ENCODE measurements around the gene PPIF.

DNA sequence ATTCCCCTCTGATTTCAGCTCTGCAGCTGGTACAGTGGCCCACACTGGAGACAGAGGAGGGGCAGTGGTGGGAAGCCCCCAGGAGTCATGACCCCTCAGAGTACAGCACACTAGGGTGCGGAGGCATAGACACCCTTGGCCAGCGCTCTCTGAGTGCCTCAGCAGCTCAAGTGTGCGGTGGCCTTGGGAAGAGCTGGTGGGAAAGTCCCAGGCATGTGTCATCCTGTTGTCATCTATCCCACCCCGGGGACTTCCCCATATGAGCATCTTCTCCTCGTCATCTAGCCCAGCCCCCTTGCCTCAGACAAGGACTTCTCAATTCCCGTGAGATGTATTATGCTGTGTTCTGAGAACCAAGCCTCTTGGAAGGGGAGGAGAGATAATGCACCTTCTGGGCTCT lies 15.6 kb upstream of the PPIF start:
- TF ChIP-seq POLR2AphosphoS5 (IDR thresholded peaks at IDR 0.05; ENCODE audit: low read depth, low read length) (no peak), FOXP2 (optimal IDR thresholded peaks at IDR 0.05; ENCODE audit: borderline replicate concordance, extremely low read depth, extremely low read length, insufficient read depth) (no peak), TAF1 (IDR thresholded peaks at IDR 0.05; ENCODE audit: borderline replicate concordance, insufficient read depth, low read length) (no peak)
